ENCODE data around the gene DPH1. TPM values are rescaled to one million over a fixed set of nuclear protein-coding genes. Genes with fewer than 3 reads are reported as not detected.

DPH1 gene
- total and polyA plus RNA-seq, 8 donors: 11.6 to 188 (median 31.5) TPM

GRCh38 chr17:2058586-2059546 lies 28.9 kb downstream of the DPH1 start:
- peaks cover 69 to 100% (median 84%) of the 10 kb centered on the region in 4 donors for H3K4me1 ChIP-seq
- H3K27ac ChIP-seq: peak overlapping the region; percentile 64 to 94 (median 90)
- peaks cover 0 to 69% (median 52%) of the 10 kb centered on the region in 3 donors for H3K27me3 ChIP-seq
- TF ChIP-seq POLR2A (IDR thresholded peaks at IDR 0.05) (no peak), POLR2AphosphoS5 (IDR thresholded peaks at IDR 0.05) (peak in 1 of 3 donors; percentile 52), EP300 (IDR thresholded peaks at IDR 0.05) (no peak)
- TF ChIP-seq, protein P1, sequence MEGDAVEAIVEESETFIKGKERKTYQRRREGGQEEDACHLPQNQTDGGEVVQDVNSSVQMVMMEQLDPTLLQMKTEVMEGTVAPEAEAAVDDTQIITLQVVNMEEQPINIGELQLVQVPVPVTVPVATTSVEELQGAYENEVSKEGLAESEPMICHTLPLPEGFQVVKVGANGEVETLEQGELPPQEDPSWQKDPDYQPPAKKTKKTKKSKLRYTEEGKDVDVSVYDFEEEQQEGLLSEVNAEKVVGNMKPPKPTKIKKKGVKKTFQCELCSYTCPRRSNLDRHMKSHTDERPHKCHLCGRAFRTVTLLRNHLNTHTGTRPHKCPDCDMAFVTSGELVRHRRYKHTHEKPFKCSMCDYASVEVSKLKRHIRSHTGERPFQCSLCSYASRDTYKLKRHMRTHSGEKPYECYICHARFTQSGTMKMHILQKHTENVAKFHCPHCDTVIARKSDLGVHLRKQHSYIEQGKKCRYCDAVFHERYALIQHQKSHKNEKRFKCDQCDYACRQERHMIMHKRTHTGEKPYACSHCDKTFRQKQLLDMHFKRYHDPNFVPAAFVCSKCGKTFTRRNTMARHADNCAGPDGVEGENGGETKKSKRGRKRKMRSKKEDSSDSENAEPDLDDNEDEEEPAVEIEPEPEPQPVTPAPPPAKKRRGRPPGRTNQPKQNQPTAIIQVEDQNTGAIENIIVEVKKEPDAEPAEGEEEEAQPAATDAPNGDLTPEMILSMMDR (IDR thresholded peaks at IDR 0.05): peak in 5 of 7 experiments; percentile 50 to 83 (median 66)
- no peaks in the 10 kb centered on the region for H3K9me3 ChIP-seq
- peaks cover 4 to 42% (median 32%) of the 10 kb centered on the region in 4 donors for H3K36me3 ChIP-seq
- H3K4me3 ChIP-seq: peak overlapping the region; percentile 27 to 69 (median 64)
- WGBS, 5 donors: 11 to 31% (median 15%) methylated on average over 37 to 78 of the region's 78 CpGs
- intact Hi-C loops (cut with DNase I; ENCODE audit: low total_unique reads): loop anchor here (5.0 kb wide), 1 partner anchor 183 kb away; no protein-coding TSS in a partner anchor
- DNase-seq: peak; percentile 88 to 90

- Histone ChIP-seq H3K9me3 (no peaks in the 10 kb centered on the region), H3K36me3 (peaks cover 7 to 51% (median 41%) of the 10 kb centered on the region in 4 donors), H3K27me3 (peaks cover 0 to 60% (median 44%) of the 10 kb centered on the region in 3 donors), H3K4me1 (peaks cover 64 to 100% (median 81%) of the 10 kb centered on the region in 4 donors), H3K4me3 (peak overlapping the region; percentile 27 to 69 (median 64)), H3K27ac (peak overlapping the region; percentile 40 to 94 (median 90))
- 64 to 78% (median 70%) methylated on average over 18 to 21 of the region's 21 CpGs for WGBS, 5 donors
- intact Hi-C loops (cut with DNase I; ENCODE audit: low total_unique reads): loop anchor here (5.0 kb wide), 1 partner anchor 183 kb away; no protein-coding TSS in a partner anchor
- peak in 1 of 2 donors; percentile 18 for DNase-seq
- TF ChIP-seq EP300 (IDR thresholded peaks at IDR 0.05): no peak
- TF ChIP-seq, protein P1 (IDR thresholded peaks at IDR 0.05): no peak
- no peak for TF ChIP-seq POLR2A (IDR thresholded peaks at IDR 0.05)
- TF ChIP-seq POLR2AphosphoS5 (IDR thresholded peaks at IDR 0.05): no peak
Measured at GRCh38 chr17:2059547-2060384, 29.8 kb downstream of the DPH1 start.

GRCh38 chr17:2060385-2060658 lies 30.4 kb downstream of the DPH1 start:
- Histone ChIP-seq H3K36me3 (peaks cover 10 to 56% (median 46%) of the 10 kb centered on the region in 4 donors), H3K27me3 (peaks cover 0 to 54% (median 38%) of the 10 kb centered on the region in 3 donors), H3K4me3 (no peak overlapping the region), H3K4me1 (peaks cover 66 to 100% (median 81%) of the 10 kb centered on the region in 4 donors), H3K27ac (peak overlapping the region; percentile 40 to 94 (median 90)), H3K9me3 (no peaks in the 10 kb centered on the region)
- no peak for TF ChIP-seq POLR2A (IDR thresholded peaks at IDR 0.05)
- no peak for TF ChIP-seq EP300 (IDR thresholded peaks at IDR 0.05)
- no peak for TF ChIP-seq POLR2AphosphoS5 (IDR thresholded peaks at IDR 0.05)
- TF ChIP-seq, protein P1 (IDR thresholded peaks at IDR 0.05): no peak
- WGBS, 5 donors: 75 to 91% (median 83%) methylated on average over 6 of the region's 6 CpGs
- intact Hi-C loops (cut with DNase I; ENCODE audit: low total_unique reads): no loop called here
- no peak for DNase-seq
